IPS-20b (cell line): Measurements from ENCODE around the gene BCOR.

Source experiments
- H3K27ac ChIP-seq: one replicate; pipeline ENCODE4 v1.5.1; 2013; ENCODE audit warnings: low read length
- H3K27me3 ChIP-seq: 2 replicates; pipeline ENCODE4 v1.6.1; 2013; ENCODE audit warnings: mild to moderate bottlenecking, low read length, inconsistent platforms; ENCODE audit not compliant: insufficient read depth
- H3K36me3 ChIP-seq: 2 replicates; pipeline ENCODE4 v1.6.1; 2013; ENCODE audit warnings: low read depth, mild to moderate bottlenecking, inconsistent platforms, low read length, moderate library complexity; ENCODE audit not compliant: insufficient read depth
- H3K4me1 ChIP-seq: 2 replicates; pipeline ENCODE4 v1.6.1; 2013; ENCODE audit warnings: mild to moderate bottlenecking, control low read depth, inconsistent platforms, low read length, moderate library complexity; ENCODE audit not compliant: insufficient read depth
- H3K4me3 ChIP-seq: 2 replicates; pipeline ENCODE4 v1.5.1; 2013; ENCODE audit warnings: mild to moderate bottlenecking, low read length, inconsistent platforms
- H3K9ac ChIP-seq: 2 replicates; pipeline ENCODE4 v1.6.1; 2013; ENCODE audit warnings: low read depth, mild to moderate bottlenecking, inconsistent platforms, low read length, moderate library complexity
- H3K9me3 ChIP-seq: 2 replicates; pipeline ENCODE4 v1.6.1; 2013; ENCODE audit warnings: mild to moderate bottlenecking, low read depth, low read length, inconsistent platforms; ENCODE audit not compliant: insufficient read depth

BCOR gene

DNA sequence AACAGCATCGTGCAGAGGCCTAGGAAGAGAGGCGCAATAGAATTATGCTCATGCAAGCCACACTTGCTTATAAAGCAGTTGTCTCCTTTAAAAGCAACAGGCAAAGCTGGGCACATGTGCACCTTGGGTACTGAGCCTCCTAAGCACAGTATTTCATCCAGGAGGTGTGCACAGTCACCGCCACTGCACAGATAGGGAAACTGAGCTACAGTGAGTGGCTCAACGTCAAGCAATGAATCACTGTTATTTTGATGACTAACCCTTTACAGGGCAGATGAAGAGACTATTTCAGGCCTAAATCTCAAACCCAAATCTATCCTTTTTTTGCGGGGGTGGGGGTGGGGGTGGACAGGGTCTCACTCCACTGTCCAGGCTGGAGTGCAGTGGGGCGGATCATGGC is 42.3 kb downstream of the BCOR start:
- Histone ChIP-seq H3K9me3 (peaks cover 17% of the 10 kb centered on the region), H3K27me3 (no peaks in the 10 kb centered on the region), H3K27ac (no peak overlapping the region), H3K36me3 (peaks cover 99% of the 10 kb centered on the region), H3K4me3 (no peak overlapping the region), H3K9ac (no peak overlapping the region), H3K4me1 (no peaks in the 10 kb centered on the region)

DNA sequence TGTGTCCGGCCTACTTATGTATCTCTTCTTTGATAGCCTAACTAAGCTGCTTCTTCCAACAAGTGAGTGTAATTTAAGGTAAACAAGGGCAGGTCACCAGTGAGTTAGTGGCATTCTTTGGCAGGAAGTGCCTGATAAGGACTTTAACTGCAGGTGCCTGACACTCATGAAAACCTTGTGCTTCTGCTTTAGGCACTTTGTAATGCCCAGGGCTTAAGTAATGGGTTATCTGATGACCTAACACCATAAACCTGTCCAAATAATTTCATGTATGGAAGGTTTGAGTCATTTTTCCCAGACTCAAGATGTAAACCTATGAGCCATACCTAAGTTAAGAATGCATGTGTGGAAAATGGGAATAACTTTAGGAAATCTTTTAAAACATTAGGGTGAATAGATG is 43.0 kb downstream of the BCOR start:
- no peak overlapping the region for H3K9ac ChIP-seq
- no peaks in the 10 kb centered on the region for H3K27me3 ChIP-seq
- H3K36me3 ChIP-seq: peaks cover 99% of the 10 kb centered on the region
- peaks cover 20% of the 10 kb centered on the region for H3K9me3 ChIP-seq
- no peak overlapping the region for H3K4me3 ChIP-seq
- H3K4me1 ChIP-seq: no peaks in the 10 kb centered on the region
- H3K27ac ChIP-seq: no peak overlapping the region

DNA sequence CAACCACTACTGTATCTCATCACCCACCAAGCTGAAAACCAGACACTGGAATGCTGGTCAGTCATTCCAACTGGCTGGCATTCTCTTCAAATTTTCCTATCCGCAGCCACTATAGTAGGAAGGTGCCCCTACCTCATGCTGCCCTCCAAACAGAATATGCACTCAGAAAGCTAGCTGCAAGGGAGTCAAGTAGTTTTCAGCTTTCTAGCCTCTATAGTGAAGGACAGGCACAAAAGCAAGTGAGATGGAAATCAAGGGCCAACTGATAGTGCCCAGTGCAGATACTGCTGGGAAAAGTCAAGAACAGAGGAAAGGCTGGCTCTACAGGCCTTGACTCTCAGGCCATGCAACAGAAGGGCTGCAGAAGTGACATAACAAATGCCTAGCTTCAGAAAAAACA is 47.2 kb downstream of the BCOR start:
- peaks cover 82% of the 10 kb centered on the region for H3K36me3 ChIP-seq

DNA sequence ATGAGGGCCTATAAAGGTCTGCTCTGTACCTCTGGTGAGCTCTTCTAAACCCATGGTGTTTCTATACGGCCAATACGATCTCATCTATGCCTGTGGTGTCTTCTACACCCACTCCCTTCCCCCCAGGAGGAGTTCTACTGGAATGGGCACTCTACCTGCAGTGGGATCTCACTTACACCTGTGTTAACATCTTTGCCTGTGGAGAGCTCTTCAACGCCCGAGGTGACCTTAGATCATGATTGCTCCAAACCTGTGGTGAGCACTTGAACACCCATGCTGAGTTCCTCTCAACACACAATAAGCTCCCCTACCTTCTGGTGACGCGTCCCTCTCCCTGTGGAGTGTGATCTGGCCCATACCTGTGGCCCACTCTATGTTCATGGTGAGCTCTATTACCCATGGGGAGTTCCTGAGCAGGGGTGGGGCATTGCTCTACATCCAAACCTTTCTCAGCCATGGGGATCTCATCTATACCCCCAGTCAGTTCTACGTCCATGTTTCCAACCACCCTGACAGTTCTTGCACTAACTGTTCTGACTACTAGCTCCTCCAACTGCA is 48.6 kb downstream of the BCOR start:
- Histone ChIP-seq H3K9ac (no peak overlapping the region), H3K4me3 (no peak overlapping the region), H3K27ac (no peak overlapping the region), H3K36me3 (peaks cover 69% of the 10 kb centered on the region), H3K9me3 (peaks cover 20% of the 10 kb centered on the region), H3K4me1 (no peaks in the 10 kb centered on the region), H3K27me3 (no peaks in the 10 kb centered on the region)

More for the DNA sequence above, 47.2 kb downstream of the BCOR start:
- no peaks in the 10 kb centered on the region for H3K27me3 ChIP-seq
- no peaks in the 10 kb centered on the region for H3K4me1 ChIP-seq
- H3K4me3 ChIP-seq: no peak overlapping the region
- peaks cover 20% of the 10 kb centered on the region for H3K9me3 ChIP-seq
- no peak overlapping the region for H3K27ac ChIP-seq
- no peak overlapping the region for H3K9ac ChIP-seq

DNA sequence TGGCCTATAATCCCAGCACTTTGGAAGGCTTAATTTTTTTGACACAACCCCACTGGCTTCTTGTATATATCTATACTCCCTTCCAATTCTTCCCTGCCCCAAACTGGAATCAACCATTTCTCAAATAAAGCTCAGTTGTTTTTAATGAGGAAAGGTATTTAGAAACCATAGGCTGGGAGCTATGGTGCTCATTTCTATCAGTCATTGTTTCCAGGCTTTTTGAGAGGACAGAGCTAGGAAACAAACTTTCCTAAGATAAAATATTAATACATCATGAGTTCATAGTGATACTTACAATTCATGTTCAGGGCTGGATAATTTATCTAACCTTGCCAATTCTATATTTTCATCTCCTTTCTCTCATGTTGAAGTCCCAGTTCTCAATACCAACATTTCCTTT is 50.3 kb downstream of the BCOR start:
- Histone ChIP-seq H3K9ac (no peak overlapping the region), H3K27ac (no peak overlapping the region), H3K4me1 (no peaks in the 10 kb centered on the region), H3K9me3 (peaks cover 20% of the 10 kb centered on the region), H3K36me3 (peaks cover 52% of the 10 kb centered on the region), H3K4me3 (no peak overlapping the region), H3K27me3 (no peaks in the 10 kb centered on the region)

DNA sequence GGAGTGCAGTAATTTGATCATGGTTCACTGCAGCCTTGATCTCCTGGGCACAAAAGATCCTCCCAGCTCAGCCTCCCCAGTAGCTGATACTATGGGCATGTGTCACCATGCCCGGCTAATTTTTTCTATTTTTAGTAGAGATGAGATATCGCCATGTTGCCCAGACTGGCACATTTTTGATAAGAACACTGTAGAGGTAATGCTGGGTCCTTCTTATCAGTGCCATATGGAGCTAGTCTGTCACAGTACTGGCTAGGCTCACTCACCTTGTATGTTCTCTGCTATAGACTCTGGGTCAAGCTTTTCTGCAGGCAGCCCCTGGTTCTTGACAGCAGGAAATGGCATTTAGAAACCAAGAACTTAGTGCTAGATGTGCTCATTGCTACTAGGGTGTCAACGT is 53.9 kb downstream of the BCOR start:
- no peak overlapping the region for H3K9ac ChIP-seq
- 0 out of 2 replicates have a peak, but pooled peaks cover 2% of the 10 kb centered on the region for H3K4me1 ChIP-seq
- H3K27me3 ChIP-seq: no peaks in the 10 kb centered on the region
- H3K4me3 ChIP-seq: no peak overlapping the region
- H3K9me3 ChIP-seq: no peaks in the 10 kb centered on the region
- H3K27ac ChIP-seq: no peak overlapping the region
- H3K36me3 ChIP-seq: peaks cover 17% of the 10 kb centered on the region

DNA sequence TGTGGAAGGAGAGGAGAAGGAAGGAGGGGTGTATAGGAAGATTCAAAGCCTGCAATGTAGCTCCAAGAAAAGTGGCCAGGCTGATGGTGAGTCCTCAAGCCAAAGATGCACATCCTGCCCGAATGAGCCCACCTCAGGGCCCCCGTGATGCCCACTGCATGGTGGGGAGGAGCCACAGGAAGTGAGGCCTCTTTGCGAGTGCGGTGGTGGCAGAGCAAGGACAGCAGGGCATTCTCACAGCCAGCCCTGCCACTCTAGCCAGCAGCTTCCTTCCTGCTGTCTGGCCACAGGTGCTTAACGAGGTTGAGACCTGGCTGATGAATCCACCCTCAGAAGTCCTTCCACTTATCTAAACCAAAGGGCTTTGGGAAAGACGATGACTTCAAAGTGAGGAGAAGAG is 55.8 kb downstream of the BCOR start:
- Histone ChIP-seq H3K36me3 (no peaks in the 10 kb centered on the region), H3K4me1 (0 out of 2 replicates have a peak, but pooled peaks cover 2% of the 10 kb centered on the region), H3K4me3 (no peak overlapping the region), H3K9me3 (no peaks in the 10 kb centered on the region), H3K27ac (no peak overlapping the region), H3K27me3 (no peaks in the 10 kb centered on the region), H3K9ac (no peak overlapping the region)

DNA sequence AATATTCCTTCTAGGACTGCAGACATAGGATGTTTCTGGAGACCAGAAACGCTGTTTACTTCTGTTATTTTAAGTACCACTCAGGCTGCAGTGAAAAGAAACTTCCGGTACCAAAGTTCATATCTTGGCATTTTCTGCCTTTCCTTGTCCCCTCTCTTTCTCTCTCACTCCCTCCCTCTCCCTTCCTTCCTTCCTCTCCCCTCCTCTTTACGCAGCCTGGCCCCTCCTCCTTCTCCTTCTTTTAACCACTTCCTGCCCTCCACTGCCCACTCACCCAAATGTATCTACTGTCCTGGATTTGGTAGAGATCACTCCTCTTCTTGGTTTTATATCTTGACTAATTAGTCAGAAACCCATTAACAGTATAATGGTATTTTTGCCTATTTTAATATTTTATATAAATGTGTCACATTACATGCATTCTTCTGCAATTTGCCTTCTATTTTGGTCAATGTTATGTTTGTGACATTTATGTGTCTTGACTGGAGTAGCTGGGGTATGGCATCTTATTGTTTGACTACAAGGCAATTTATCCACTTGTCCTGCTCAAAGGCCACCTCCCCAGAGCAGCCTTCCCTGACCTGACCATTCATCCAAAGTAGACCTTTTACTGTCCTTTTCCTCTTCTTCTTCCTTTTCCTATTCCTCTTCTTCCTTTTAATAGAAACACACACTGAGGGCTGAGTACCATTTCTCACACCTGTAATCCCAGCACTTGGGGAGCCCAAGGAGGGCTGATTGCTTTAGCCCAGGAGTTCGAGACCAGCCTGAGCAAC is 56.9 kb downstream of the BCOR start:
- H3K9ac ChIP-seq: no peak overlapping the region

DNA sequence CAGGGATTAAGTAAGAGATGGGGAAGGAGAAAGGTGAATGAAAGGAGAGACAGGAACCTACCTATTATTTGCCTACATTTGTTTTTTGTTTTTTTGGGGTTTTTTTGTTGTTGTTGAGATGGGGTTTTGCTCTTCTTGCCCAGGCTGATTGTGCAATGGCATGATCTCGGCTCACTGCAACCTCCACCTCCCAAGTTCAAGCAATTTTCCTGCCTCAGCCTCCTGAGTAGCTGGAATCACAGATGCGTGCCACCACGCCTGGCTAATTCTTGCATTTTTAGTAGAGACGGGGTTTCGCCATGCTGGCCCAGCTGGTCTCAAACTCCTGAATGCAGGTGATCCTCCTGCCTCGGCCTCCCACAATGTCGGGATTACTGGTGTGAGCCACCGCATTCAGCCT is 57.9 kb downstream of the BCOR start:
- H3K4me3 ChIP-seq: no peak overlapping the region

More for the DNA sequence above, 56.9 kb downstream of the BCOR start:
- Histone ChIP-seq H3K4me1 (0 out of 2 replicates have a peak, but pooled peaks cover 2% of the 10 kb centered on the region), H3K9me3 (no peaks in the 10 kb centered on the region), H3K4me3 (no peak overlapping the region), H3K27me3 (no peaks in the 10 kb centered on the region), H3K36me3 (no peaks in the 10 kb centered on the region), H3K27ac (no peak overlapping the region)

DNA sequence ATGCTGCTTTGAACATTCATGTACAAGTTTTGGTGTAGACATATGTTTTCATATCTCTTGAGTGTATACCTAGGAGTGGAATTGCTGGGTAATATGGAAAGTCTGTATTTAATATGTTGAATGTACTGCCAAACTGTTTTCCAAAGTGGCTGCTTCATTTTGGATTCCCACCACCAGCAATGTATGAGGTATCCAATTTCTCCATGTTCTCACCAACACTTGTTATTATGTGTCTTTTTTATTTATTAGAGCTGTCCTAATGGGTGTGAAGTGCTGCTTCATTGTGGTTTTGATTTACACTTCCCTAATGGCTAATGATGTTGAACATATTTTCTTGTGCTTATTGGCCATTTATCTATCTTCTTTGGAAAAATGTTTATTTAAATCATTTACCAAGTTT is 60.4 kb downstream of the BCOR start:
- Histone ChIP-seq H3K4me3 (no peak overlapping the region), H3K9me3 (no peaks in the 10 kb centered on the region), H3K9ac (no peak overlapping the region), H3K4me1 (0 out of 2 replicates have a peak, but pooled peaks cover 2% of the 10 kb centered on the region), H3K27ac (no peak overlapping the region), H3K27me3 (no peaks in the 10 kb centered on the region), H3K36me3 (no peaks in the 10 kb centered on the region)

More for the DNA sequence above, 57.9 kb downstream of the BCOR start:
- Histone ChIP-seq H3K4me1 (0 out of 2 replicates have a peak, but pooled peaks cover 2% of the 10 kb centered on the region), H3K27me3 (no peaks in the 10 kb centered on the region), H3K27ac (no peak overlapping the region), H3K36me3 (no peaks in the 10 kb centered on the region), H3K9ac (no peak overlapping the region), H3K9me3 (no peaks in the 10 kb centered on the region)

DNA sequence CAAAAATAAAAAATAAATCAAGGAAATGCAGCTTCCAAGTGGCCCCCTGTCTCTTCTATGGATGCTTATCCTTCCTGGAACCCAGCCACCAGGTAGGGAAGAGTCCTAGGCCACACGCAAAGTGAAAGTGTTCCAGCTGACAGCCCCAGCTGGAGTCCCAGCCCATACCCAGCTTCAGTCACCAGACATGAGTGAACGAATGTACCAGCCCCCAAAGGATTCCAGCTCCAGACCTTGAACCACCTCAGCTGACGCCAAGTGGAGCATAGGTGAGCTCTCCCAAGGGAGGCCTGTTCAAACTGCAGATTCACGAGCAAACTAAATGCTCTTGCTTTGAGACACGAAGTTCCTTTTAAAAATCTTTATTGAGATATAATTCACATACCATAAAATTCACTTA is 62.0 kb downstream of the BCOR start:
- Histone ChIP-seq H3K4me1 (0 out of 2 replicates have a peak, but pooled peaks cover 2% of the 10 kb centered on the region), H3K9me3 (no peaks in the 10 kb centered on the region), H3K9ac (no peak overlapping the region), H3K27me3 (no peaks in the 10 kb centered on the region), H3K36me3 (no peaks in the 10 kb centered on the region), H3K27ac (no peak overlapping the region), H3K4me3 (no peak overlapping the region)

DNA sequence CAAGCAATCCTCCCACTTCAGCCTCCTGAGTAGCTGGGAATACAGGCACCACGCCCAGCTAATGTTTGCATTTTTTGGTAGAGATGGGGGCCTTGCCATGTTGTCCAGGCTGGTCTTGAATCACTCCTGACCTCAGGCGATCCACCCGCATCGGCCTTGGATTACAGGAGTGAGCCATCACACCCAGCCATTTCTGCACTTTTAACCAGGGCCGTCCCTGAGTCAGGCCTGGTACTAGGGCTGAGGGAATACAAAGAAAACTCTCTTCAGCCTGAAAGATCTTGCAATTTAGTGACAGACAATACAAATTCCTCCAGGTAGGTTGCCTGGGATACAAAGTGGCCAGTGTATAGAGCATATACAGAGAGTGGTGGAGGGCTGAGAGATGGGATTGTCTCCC is 65.8 kb downstream of the BCOR start:
- Histone ChIP-seq H3K27ac (no peak overlapping the region), H3K4me1 (no peaks in the 10 kb centered on the region), H3K27me3 (no peaks in the 10 kb centered on the region), H3K4me3 (no peak overlapping the region), H3K9me3 (no peaks in the 10 kb centered on the region), H3K9ac (no peak overlapping the region), H3K36me3 (no peaks in the 10 kb centered on the region)
